Retina (tissue), 1 donor: ENCODE measurements around the gene DOP1A.

ENCODE experiments used
- DNase-seq: peaks from one replicate; pipeline ENCODE4 v3.0.0-alpha.2; 2016

DOP1A gene

GRCh38 chr6:83215131-83216047 lies 147.9 kb downstream of the DOP1A start:
- DNase-seq = peak; percentile 64

- no peak for DNase-seq
These were observed 149.3 kb downstream of the DOP1A start for GRCh38 chr6:83216806-83217205.
